NK-92 (cell line): ENCODE results near the gene TBCD.

ENCODE experiments used
- DNase-seq: peaks from one replicate; lab custom pipeline; 2025; ENCODE audit not compliant: unreplicated experiment; lab: John Stamatoyannopoulos, UW

The TBCD gene

GRCh38 chr17:82868715-82869131 lies 116.9 kb downstream of the TBCD start:
- no peak for DNase-seq

GRCh38 chr17:82869536-82869935 lies 117.7 kb downstream of the TBCD start:
- DNase-seq = no peak

GRCh38 chr17:82870091-82870491 lies 118.2 kb downstream of the TBCD start:
- DNase-seq = no peak

GRCh38 chr17:82870541-82870940 lies 118.7 kb downstream of the TBCD start:
- no peak for DNase-seq

GRCh38 chr17:82871056-82871775 lies 119.4 kb downstream of the TBCD start:
- no peak for DNase-seq

- no peak for DNase-seq
Observed at GRCh38 chr17:82871776-82872561, 120.1 kb downstream of the TBCD start.

- no peak for DNase-seq
Observed at GRCh38 chr17:82872591-82873520, 121.0 kb downstream of the TBCD start.

- no peak for DNase-seq
Observed at GRCh38 chr17:82873521-82873920, 121.7 kb downstream of the TBCD start.

GRCh38 chr17:82874011-82874835 lies 122.4 kb downstream of the TBCD start:
- no peak for DNase-seq

- no peak for DNase-seq
Observed at GRCh38 chr17:82875407-82875856, 123.6 kb downstream of the TBCD start.

GRCh38 chr17:82876149-82876548 lies 124.3 kb downstream of the TBCD start:
- no peak for DNase-seq

GRCh38 chr17:82876602-82877379 lies 124.9 kb downstream of the TBCD start:
- no peak for DNase-seq

- DNase-seq = no peak
Observed at GRCh38 chr17:82878527-82878926, 126.7 kb downstream of the TBCD start.

- no peak for DNase-seq
Observed at GRCh38 chr17:82879241-82879640, 127.4 kb downstream of the TBCD start.

- DNase-seq = no peak
Observed at GRCh38 chr17:82880620-82881323, 128.9 kb downstream of the TBCD start.

- DNase-seq = no peak
Observed at GRCh38 chr17:82881324-82881823, 129.5 kb downstream of the TBCD start.

GRCh38 chr17:82881900-82882714 lies 130.2 kb downstream of the TBCD start:
- DNase-seq = no peak
